ENCODE results near the gene RCL1. TPM values are rescaled to one million over a fixed set of nuclear protein-coding genes. Genes with fewer than 3 reads are reported as not detected.

RCL1 gene
- total RNA-seq, 1 donor from 2014 or later: 15.6 TPM

DNA sequence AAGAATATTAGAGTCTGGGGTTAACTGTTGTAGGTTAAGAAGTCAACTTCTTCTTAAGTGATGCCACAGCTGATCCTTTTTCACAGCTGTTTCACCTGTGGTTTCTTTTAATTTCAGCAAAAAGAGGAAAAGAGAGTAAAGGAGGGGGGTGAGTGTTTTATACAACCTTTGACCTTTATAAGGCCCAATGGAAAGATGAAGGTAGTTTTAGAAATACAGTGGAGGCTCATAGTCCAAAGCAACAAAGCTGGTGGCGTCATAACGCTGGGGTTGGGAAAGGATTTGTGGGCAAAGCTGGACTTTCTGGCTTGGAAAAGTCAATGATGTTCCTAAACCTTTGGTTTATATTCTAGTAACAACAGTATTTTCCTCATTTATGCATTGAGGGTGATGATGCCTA, 49.5 kb downstream of the RCL1 start:
- Mint-ChIP-seq H3K27me3 (no peaks in the 10 kb centered on the region), H3K4me3 (no peak overlapping the region), H3K27ac (no peak overlapping the region), H3K4me1 (ENCODE audit: unreplicated experiment) (peaks cover 7% of the 10 kb centered on the region), H3K36me3 (peaks cover 17% of the 10 kb centered on the region), H3K9me3 (no peaks in the 10 kb centered on the region)
- TF ChIP-seq, protein P1, sequence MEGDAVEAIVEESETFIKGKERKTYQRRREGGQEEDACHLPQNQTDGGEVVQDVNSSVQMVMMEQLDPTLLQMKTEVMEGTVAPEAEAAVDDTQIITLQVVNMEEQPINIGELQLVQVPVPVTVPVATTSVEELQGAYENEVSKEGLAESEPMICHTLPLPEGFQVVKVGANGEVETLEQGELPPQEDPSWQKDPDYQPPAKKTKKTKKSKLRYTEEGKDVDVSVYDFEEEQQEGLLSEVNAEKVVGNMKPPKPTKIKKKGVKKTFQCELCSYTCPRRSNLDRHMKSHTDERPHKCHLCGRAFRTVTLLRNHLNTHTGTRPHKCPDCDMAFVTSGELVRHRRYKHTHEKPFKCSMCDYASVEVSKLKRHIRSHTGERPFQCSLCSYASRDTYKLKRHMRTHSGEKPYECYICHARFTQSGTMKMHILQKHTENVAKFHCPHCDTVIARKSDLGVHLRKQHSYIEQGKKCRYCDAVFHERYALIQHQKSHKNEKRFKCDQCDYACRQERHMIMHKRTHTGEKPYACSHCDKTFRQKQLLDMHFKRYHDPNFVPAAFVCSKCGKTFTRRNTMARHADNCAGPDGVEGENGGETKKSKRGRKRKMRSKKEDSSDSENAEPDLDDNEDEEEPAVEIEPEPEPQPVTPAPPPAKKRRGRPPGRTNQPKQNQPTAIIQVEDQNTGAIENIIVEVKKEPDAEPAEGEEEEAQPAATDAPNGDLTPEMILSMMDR (conservative IDR thresholded peaks at IDR 0.05): no peak
- no peak for DNase-seq (ENCODE audit: extremely low spot score, unreplicated experiment)

GRCh38 chr9:4842734-4843133, 50.0 kb downstream of the RCL1 start:
- TF ChIP-seq, protein P1 (conservative IDR thresholded peaks at IDR 0.05): no peak
- Mint-ChIP-seq H3K36me3 (peaks cover 17% of the 10 kb centered on the region), H3K27me3 (no peaks in the 10 kb centered on the region), H3K27ac (no peak overlapping the region), H3K4me1 (ENCODE audit: unreplicated experiment) (peaks cover 7% of the 10 kb centered on the region), H3K4me3 (no peak overlapping the region), H3K9me3 (no peaks in the 10 kb centered on the region)
- no peak for DNase-seq (ENCODE audit: extremely low spot score, unreplicated experiment)

GRCh38 chr9:4844056-4844838, 51.5 kb downstream of the RCL1 start:
- no peak for DNase-seq (ENCODE audit: extremely low spot score, unreplicated experiment)
- H3K27ac Mint-ChIP-seq: no peak overlapping the region
- H3K27me3 Mint-ChIP-seq: no peaks in the 10 kb centered on the region
- no peaks in the 10 kb centered on the region for H3K9me3 Mint-ChIP-seq
- H3K36me3 Mint-ChIP-seq: peaks cover 17% of the 10 kb centered on the region
- no peak overlapping the region for H3K4me3 Mint-ChIP-seq
- H3K4me1 Mint-ChIP-seq (ENCODE audit: unreplicated experiment): peaks cover 7% of the 10 kb centered on the region
- TF ChIP-seq, protein P1 (conservative IDR thresholded peaks at IDR 0.05): no peak

DNA sequence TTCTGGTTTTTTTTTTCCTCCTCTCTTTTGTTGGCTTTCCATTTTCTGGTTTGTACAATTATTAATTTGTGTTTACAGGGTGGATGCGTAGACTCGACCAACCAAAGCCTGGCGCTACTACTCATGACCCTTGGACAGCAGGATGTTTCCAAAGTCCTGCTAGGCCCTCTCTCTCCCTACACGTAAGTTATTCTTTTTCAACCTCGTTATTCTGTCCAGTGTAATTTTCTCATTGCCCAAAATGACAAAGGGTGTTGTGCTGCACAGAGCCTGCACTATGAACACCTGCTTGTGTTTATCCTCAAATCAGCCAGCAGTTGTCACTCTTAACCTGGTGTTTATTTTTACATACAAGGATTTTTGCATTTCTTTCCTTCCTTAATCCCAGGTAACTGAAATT, 56.6 kb downstream of the RCL1 start:
- Mint-ChIP-seq H3K27ac (no peak overlapping the region), H3K4me1 (ENCODE audit: unreplicated experiment) (no peaks in the 10 kb centered on the region), H3K4me3 (no peak overlapping the region), H3K9me3 (no peaks in the 10 kb centered on the region), H3K27me3 (no peaks in the 10 kb centered on the region), H3K36me3 (peaks cover 25% of the 10 kb centered on the region)
- TF ChIP-seq, protein P1 (conservative IDR thresholded peaks at IDR 0.05): no peak
- no peak for DNase-seq (ENCODE audit: extremely low spot score, unreplicated experiment)

DNA sequence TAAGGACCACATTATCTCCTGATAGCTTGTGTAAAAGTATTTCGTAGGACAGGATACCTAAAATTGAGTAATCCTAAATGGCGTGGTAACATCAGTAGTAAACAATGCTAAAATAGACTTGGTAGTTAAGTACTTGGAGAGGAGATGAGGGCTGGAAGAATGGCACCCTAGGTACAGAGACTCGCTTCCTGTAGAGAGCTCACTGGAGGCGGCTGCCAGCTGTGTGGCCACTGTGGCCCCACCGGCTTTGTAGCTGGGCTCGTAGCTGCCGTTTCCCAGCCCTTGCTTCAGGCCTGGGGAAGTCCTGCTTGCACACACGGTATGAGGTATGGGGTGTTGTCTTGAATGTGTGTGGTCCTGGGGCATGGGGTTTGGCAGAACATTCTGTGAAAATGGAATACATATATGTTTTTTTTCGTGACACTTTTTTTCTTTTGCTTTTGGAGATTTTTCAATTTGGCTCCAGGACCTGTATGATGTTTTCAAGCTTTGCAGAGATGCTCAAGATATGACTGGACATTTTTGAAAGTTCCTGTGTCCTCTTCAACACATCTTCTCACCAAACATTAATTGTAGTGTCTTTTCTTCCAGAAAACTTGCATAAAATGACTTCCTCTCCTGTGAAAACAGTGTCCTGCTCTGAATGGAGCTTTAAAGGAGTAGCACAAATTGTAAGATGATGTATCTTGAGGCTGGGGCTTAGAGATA, 58.0 kb downstream of the RCL1 start:
- Mint-ChIP-seq H3K9me3 (no peaks in the 10 kb centered on the region), H3K27ac (no peak overlapping the region), H3K4me3 (no peak overlapping the region), H3K36me3 (peaks cover 22% of the 10 kb centered on the region), H3K27me3 (no peaks in the 10 kb centered on the region), H3K4me1 (ENCODE audit: unreplicated experiment) (peaks cover 8% of the 10 kb centered on the region)
- no peak for DNase-seq (ENCODE audit: extremely low spot score, unreplicated experiment)
- TF ChIP-seq, protein P1 (conservative IDR thresholded peaks at IDR 0.05): no peak
